C4-2B (cell line): Measurements from ENCODE around the gene C7orf33.
"Not testable (repeated sequence)": the region's sequence is repeated elsewhere in the genome, so short reads cannot be mapped to it uniquely, and the experiment has no call there.

ENCODE experiments used
- H3K27ac ChIP-seq: fragments of 450-650 bp; 2 replicates; pipeline ENCODE4 v1.5.1; 2017
- ZFX ChIP-seq: fragments of 450-650 bp; IDR thresholded peaks from 2 replicates; pipeline ENCODE4 v1.6.1; 2017
- TF ChIP-seq, protein P1 (sequence below): fragments of 450-650 bp; conservative IDR thresholded peaks from 2 replicates; pipeline ENCODE4 v1.5.1; 2017; ENCODE audit warnings: mild to moderate bottlenecking

C7orf33 gene

DNA sequence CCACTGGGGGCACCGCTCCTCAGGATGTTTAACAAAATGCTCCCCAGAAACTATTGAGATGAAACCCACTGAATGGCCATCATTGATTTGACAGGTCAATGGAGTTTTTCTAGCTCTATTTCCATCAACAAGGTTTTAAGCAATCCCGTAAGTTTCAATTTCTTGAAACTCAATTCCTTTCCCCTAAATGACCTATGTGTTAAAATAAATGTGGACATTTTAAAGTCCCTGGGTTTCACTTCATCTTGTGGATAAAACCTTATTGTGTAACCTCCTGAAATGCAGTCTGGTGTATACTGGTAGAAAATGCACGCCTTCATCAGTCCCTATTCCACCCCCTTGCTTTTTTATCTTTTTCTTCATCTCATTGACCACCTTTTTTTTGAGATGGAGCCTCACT, 8.9 kb upstream of the C7orf33 start:
- no peak for TF ChIP-seq ZFX
- TF ChIP-seq, protein P1, sequence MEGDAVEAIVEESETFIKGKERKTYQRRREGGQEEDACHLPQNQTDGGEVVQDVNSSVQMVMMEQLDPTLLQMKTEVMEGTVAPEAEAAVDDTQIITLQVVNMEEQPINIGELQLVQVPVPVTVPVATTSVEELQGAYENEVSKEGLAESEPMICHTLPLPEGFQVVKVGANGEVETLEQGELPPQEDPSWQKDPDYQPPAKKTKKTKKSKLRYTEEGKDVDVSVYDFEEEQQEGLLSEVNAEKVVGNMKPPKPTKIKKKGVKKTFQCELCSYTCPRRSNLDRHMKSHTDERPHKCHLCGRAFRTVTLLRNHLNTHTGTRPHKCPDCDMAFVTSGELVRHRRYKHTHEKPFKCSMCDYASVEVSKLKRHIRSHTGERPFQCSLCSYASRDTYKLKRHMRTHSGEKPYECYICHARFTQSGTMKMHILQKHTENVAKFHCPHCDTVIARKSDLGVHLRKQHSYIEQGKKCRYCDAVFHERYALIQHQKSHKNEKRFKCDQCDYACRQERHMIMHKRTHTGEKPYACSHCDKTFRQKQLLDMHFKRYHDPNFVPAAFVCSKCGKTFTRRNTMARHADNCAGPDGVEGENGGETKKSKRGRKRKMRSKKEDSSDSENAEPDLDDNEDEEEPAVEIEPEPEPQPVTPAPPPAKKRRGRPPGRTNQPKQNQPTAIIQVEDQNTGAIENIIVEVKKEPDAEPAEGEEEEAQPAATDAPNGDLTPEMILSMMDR, result no peak
- no peak overlapping the region for H3K27ac ChIP-seq

DNA sequence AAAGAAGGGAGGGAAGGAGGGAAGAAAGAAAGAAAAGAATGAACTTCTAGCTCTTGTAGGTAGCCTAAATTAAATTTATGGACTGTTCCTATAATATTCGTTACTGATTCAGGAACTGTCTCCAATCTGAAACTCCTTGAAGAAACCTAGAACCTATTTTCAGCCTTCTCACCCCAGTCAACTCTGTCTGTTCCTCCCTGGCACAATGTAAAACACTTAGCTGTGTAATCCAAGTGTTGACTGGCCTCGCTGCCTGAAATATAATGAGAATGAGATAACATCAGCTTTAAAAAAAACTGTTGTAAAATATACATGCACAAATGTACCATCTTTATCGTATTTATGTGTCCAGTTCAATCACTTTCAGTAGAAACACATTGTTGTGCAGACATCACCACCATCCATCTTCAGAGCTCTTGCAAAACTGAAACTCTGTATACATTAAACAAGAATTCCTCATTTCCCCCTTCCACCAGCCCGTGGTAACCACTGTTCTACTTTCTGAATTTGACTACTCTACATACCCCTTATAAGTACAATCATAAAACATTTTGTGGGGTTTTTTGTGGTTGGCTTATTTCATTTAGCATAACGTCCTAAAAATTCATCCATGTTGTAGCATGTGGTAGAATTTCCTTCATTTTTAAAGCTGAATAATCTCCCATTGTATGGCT, 6.3 kb upstream of the C7orf33 start:
- no peak for TF ChIP-seq ZFX
- TF ChIP-seq, protein P1, result no peak
- H3K27ac ChIP-seq, result no peak overlapping the region

DNA sequence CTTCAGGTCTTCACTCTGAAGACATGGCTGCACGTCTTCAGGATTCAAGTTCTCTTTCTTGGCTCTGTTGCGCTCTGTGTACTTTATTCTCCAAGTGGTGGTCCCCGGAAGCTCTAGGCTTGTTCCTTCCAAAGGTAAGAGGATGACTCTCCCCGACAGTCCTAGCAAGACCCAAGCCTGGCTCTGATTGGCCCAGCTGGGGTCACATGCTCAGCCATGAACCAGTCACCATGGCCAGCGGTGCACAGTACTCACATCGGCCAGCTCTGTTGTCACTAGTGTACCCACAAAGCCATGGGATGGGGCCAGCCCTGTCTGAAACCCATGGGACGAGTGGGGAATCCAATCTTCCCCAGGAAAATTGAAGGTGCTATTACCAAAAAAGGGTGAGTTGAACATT, 5.2 kb upstream of the C7orf33 start:
- no peak overlapping the region for H3K27ac ChIP-seq
- TF ChIP-seq, protein P1, result no peak
- no peak for TF ChIP-seq ZFX

DNA sequence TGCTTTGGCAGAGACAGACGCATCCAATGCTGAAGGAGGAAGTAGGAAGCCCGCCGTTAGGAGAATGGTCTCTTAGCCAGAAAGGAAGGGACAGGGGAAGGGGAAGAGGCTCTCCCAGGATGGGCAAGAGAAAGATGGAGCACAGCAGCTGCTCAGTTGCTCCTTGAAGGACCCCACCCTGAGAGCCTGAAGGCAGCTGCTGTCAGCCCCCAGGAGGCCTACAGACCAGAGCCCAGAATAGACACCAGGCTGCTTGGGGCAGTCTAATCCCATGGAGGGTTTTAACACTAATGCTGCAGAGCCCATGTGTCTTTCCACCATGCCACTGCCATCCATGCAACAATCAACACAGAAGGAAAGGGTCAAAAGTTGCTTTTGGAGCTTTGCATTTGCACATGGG, 3.5 kb upstream of the C7orf33 start:
- no peak for TF ChIP-seq ZFX
- TF ChIP-seq, protein P1, result no peak
- H3K27ac ChIP-seq, result no peak overlapping the region

DNA sequence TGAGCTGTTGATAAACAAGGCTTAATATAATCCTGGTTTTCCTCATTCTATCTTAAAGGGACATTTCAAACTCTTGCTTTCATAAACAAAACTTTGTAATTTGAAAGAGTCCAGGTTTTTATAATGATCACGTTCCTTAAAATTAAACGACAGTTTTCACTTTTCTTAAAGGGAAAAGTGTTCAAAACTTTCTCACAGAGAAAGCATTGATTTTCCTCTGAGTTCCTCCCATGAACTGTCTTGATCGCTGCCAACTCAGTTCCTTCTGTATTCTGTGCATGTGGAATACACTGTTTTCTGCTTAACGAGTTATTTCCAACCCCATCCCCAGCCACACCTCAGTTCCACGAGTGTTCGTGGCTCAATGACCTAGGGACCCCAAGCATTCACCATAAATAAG, 2.4 kb upstream of the C7orf33 start:
- H3K27ac ChIP-seq, result no peak overlapping the region
- no peak for TF ChIP-seq ZFX

DNA sequence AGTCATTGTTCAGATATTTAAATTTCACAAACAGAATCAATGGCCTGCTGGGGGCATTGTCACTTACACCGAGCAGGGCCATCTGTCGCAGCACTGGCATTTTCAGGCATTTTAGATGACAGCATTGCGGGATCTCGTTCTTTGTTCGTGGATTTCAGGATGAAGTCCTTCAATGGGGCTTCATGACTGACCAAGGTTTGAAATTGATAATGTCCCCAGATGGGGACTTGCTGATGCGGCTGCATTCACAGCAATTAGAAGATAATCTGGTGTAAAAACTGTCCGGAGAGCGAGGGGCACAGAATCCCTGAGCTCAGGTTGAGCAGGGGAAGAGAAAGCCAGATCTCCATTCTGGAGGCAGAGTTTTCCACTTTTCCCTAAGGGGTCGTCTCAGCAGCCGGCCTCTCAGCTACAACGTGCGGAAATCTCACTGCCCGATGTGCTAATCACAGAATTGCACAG, 1.9 kb upstream of the C7orf33 start:
- H3K27ac ChIP-seq, result no peak overlapping the region
- TF ChIP-seq ZFX, result no peak
- TF ChIP-seq, protein P1, result no peak

DNA sequence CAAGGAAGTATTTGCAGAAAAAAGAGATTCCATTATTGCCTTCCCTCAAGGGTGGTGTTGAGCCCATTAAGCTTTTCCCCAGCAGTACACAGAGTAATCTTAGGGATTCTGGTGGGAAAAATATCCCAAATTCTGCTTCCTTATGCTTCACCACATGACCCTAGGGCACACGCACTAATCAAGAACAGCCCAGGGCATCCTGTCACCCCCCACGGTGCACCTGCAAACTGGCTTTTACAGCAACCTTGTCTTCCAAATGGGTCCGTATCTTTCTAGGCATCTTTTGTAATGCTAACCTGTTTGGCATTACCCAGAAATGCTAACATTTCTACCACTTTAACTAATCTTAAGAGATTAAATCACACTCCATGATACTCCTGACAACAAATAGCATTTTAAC, 926 bp upstream of the C7orf33 start:
- H3K27ac ChIP-seq, result no peak overlapping the region
- TF ChIP-seq, protein P1, result no peak
- no peak for TF ChIP-seq ZFX

DNA sequence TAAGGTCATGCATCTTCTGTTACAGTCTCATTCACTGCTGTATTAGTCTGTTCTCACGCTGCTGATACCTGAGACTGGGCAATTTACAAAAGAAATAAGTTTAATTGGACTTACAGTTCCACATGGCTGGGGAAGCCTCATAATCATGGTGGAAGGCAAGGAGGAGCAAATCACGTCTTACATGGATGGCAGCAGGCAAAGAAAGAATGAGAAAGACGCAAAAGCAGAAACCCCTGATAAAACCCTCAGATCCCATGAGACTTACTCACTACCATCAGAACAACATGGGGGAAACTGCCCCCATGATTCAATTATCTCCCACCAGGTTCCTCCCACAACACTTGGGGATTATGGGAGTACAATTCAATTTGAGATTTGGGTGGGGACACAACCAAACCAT, 5.8 kb downstream of the C7orf33 start:
- H3K27ac ChIP-seq, result not testable (repeated sequence)
